NOMO-1 (cell line): ENCODE measurements around the gene TAGLN2.

Source experiments
- DNase-seq, 2 experiments: peaks; one replicate each; lab custom pipeline; 2025; ENCODE audit not compliant: unreplicated experiment in 2 of 2; lab: John Stamatoyannopoulos, UW

TAGLN2 gene

DNA sequence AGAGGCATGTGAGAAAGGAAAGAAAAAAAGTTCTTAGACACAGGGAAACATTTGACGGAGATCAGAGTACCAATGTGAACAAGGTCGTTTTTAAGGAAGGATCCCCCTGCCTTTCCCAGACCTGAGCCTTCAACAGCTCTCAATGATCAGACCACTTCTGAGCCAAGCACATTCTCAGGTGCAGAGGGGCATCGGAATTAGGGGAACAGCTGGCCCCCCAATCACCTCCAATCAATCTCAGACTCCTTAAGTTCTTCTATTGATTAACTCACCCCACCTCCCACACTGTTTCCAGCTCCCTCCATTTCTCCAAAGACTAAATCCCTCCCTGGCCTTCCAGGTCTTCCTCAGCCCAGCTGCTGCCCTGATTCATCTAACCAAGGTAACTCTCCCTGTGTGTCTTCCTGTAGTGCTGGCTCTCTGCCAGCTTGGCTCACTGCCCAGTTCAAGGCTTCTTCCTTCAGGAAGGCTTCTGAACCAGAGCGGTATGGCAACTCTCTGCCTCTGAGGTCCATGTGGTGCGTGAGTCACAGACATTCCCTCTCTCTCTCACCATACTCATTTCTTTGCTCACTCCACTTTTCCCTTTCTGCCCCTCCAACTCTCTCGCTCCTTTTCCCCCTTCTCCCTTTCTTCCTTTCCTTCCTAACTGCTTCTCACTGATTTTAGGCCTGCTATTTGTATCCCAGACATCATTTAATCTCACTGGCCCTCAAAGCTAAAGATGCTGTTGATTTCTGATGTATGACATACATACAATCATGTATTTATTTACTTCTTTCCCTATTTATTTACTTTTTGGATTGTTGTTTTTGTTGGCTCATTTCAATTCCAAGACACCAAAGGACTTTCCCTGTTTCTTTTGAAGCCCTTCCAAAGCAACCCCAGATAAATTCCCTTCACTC, 43.4 kb downstream of the TAGLN2 start:
- DNase-seq = no peak

DNA sequence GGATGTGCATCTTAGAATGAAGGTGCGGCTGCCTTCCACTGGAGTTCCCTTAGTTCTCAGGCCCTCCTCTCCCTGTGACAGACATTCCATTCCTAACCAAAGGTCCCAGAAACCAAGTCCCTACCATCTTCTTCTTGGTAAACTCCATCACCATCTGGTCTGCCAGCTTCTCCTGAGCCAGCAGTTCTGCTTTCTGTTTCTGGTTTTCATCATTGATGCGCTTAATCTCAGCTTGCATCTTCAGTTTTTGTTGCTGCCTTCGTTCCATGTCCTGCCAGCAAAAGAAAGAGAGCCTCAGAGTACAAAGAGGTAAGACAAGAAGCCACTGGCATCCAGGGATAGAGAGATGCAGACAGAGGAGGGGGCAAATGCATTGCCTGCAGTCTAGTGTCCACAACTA, 44.9 kb downstream of the TAGLN2 start:
- DNase-seq = peak; percentile 44

DNA sequence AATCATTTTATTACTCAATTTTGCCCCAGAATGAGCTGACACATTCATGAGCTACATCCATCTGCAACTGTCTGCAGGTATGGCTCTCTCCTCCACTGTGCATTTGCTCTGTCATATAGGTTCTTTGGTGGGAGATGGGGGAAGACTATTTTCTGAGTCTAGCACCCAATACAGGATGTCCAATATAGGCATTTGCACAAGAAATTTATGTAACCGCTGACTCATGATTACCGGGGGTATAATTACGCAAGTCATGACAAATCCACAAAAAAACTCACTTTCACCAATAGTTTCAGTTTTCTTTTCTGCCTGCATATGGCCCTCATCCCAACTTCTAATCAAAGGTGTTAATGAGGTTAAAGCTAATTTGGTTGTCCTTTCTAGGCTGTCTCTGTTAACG, 45.3 kb downstream of the TAGLN2 start:
- DNase-seq = peak; percentile 85 to 89

DNA sequence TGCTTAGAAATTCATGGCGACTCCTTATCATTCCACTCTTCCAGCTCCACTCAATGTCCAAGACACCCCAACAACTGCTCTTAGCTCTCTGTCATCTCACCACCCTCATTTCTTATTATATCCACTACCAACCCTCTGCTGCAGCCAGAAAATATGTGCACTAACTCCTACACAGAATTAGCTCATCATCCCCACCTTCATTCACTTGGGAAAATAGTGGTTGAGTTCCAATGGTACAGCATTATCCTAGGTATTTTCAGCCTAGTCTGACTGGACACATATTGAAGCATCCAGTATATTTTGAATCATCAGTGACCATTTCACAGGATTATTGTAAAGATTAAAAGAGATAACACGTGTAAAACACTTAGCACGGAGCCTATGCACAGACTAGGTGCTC, 46.2 kb downstream of the TAGLN2 start:
- DNase-seq = no peak

DNA sequence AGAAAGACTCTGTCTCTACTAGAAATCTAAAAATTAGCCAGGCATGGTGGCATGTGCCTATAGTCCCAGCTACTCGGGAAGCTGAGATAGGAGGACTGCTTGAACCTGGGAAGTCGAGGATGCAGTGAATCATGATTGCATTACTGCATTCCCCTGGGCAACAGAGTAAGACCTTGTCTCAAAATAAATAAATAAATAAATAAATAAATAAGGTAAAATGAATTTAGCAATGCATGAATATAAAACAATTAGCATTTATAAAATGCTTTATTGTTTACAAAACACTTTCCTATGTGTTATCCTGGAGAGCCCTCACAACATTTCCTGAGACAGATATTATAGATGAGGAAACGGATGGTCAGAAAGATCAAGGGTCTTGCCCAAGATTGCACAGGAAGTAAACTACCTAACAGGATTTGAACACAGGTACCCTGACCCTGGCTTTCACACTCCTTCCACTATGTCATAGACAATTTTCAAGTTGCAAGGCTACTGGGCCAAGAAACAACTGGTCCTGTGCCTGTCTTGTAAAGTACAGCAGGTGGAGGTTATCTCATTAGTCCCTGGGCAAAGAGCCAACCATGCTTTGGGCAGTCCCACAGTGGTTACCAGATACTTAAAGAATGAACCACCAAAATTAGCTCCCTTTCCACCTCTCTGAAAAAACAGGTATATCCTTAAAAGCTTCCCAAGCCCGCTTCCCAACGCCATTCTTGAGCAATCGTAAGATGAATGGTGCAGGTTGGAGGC, 47.4 kb downstream of the TAGLN2 start:
- DNase-seq = no peak

DNA sequence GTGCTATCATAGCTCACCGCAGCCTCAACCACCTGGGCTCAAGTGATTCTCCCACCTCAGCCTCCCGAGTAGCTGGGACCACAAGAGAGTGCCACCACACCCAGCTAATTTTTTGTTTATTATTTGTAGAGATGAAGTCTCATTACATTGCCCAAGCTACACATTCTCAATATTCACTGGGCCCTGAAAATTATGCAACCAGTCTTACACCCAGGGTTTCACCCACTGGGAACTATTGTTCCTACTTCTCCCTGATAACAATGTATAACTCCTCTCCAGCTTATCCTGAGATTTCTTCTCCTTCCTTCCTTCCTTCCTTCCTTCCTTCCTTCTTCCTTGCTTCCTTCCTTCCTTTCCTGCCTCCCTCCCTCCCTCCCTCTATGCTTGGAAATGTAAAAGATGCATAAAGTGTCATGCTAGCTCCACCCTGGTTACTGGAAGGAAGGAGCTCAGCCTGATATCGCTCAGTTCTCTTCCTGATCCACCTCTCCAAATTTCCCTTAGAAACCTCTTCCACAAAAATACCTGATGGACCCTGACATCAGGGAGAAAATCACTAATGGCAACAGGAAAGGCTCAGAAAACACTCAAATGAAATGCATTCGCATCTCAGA, 51.7 kb downstream of the TAGLN2 start:
- DNase-seq = no peak

DNA sequence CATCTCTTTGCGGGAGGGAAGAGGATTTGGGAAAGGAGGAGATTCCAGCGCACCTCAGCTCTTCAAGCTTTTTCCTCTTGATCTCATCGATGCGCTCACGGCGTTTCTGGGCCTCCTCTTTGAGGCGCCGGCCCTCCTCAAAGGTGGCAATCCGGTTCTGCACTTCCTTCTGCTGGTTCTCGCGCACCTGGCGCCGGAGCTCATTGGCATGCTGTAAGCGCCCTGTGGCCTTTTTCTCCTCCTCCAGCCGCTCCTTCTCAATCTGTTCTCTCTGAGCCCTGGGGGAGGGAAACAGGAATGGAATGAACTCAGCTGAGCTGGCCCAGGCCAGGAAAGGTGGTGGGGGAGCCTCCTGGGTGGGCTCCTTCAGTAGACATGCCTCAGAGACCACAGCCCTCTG, 52.4 kb downstream of the TAGLN2 start:
- DNase-seq = no peak

DNA sequence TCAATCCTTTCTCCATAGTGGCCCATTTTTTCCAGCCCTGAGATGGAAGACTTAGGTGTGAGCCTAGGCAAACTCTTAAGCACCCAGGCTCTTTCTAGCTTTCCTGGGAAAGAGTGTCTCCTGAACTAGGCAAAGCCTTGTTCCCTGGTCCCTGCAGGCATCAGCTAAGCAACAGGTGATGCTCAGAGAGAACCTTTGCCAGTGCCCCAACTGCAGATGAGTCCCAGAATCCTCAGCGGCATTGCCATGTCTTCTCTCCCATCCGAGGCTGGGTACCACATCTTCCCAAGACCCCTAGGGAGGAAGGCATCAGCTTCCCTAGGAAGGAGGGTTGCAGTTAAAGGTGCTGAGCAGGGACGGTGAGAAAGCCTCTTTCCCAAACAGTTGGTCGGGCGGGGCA, 54.6 kb downstream of the TAGLN2 start:
- no peak for DNase-seq

DNA sequence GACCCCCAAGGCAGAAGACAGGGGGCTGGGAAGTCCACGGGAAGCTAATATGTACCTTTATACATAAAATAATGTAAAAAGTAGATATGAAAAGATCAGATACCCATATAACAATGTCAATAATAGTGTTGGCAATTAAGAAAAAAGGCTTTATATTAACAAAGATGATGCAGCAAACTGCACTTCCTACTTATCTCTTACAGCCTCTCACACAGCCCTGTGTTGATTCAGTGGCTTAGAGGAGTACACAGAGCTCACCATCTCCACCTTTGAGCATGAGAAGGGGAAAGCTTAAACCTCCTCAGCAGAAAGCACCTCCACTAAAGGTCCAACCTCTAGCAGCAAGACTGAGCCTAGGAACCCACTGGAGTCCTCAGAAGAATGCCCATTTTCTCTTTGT, 55.7 kb downstream of the TAGLN2 start:
- no peak for DNase-seq

DNA sequence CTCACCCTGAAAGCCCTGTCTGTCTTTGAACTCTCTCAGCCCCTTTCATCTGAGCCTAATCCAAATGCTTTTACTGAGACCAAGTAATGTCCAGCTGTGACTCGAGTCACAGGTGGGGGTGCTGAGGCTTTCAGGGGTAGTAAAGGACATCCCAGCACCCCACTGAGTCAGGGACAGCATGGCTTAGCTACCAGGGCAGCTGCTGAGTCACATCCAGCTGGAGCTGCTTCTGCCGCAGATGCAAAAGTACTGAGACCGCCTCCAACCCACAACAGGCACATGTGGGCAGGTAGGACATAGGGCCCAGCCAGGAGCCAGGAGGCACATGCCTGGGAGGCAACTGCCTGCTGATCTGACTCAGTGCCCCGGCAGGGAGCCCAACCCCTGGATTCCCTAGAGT, 56.1 kb downstream of the TAGLN2 start:
- DNase-seq = no peak

DNA sequence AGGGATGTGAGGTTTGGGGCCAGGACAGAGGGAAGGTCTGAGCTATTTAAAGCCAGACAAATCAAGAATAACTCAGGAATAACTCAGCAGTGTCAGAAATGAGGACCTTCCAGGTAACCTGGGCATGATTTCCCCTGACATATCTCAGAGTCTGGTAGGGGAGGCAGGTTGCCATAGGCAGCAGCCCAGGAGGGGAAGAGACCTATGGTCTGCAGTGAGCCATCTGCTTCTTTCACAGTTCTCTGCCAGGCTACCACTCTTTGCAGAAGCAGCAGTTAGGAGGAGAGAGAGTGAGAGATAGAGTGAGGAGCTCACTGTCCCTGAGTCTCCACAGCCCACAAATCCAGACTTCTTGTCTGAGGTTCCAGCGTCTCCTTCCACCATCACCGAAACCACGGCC, 56.5 kb downstream of the TAGLN2 start:
- no peak for DNase-seq
